ENCODE data around the gene WDR33.

The WDR33 gene

GRCh38 chr2:127674241-127675209 lies 136.4 kb downstream of the WDR33 start:
- H3K27ac ChIP-seq: no peak overlapping the region
- ChIA-PET CTCF (interaction anchor here (0.5 to 2.7 kb wide), 7 partner anchors 25 to 166 kb away, joined by 3 to 15 read pairs (median 4); no protein-coding TSS in a partner anchor), POLR2A (ENCODE audit: low non-redundant PET) (no interaction called here)
- peak; percentile 45 for DNase-seq (ENCODE audit: low spot score)
- TF ChIP-seq CTCF (conservative IDR thresholded peaks at IDR 0.05; ENCODE audit: low read depth): no peak

GRCh38 chr2:127673291-127674069 lies 137.5 kb downstream of the WDR33 start:
- H3K27ac ChIP-seq: no peak overlapping the region
- no peak for DNase-seq (ENCODE audit: low spot score)
- TF ChIP-seq CTCF (conservative IDR thresholded peaks at IDR 0.05; ENCODE audit: low read depth): no peak
- ChIA-PET POLR2A (ENCODE audit: low non-redundant PET) (no interaction called here), CTCF (interaction anchor here (0.5 to 1.1 kb wide), 3 partner anchors 24 to 155 kb away, joined by 3 to 5 read pairs (median 3); no protein-coding TSS in a partner anchor)

GRCh38 chr2:127672341-127673224 lies 138.4 kb downstream of the WDR33 start:
- POLR2A ChIA-PET (ENCODE audit: low non-redundant PET): no interaction called here
- no peak for DNase-seq (ENCODE audit: low spot score)
- H3K27ac ChIP-seq: no peak overlapping the region
- CTCF ChIA-PET: no interaction called here
- TF ChIP-seq CTCF (conservative IDR thresholded peaks at IDR 0.05; ENCODE audit: low read depth): no peak

GRCh38 chr2:127671557-127672302 lies 139.2 kb downstream of the WDR33 start:
- TF ChIP-seq CTCF (conservative IDR thresholded peaks at IDR 0.05; ENCODE audit: low read depth): no peak
- no peak overlapping the region for H3K27ac ChIP-seq
- CTCF ChIA-PET: no interaction called here
- no peak for DNase-seq (ENCODE audit: low spot score)
- POLR2A ChIA-PET (ENCODE audit: low non-redundant PET): no interaction called here

GRCh38 chr2:127670957-127671290 lies 140.0 kb downstream of the WDR33 start:
- POLR2A ChIA-PET (ENCODE audit: low non-redundant PET): interaction anchor here (0.6 kb wide), 1 partner anchor 8 kb away, joined by 4 read pairs; no protein-coding TSS in a partner anchor
- no peak for DNase-seq (ENCODE audit: low spot score)

More at GRCh38 chr2:127670957-127671290, 140.0 kb downstream of the WDR33 start:
- CTCF ChIA-PET: no interaction called here
- TF ChIP-seq CTCF (conservative IDR thresholded peaks at IDR 0.05; ENCODE audit: low read depth): no peak
- H3K27ac ChIP-seq: no peak overlapping the region

Data from RWPE1 (cell line).